Left ventricle myocardium inferior (tissue), 1 donor: ENCODE measurements around the gene ZNF628. TPM values are rescaled to one million over a fixed set of nuclear protein-coding genes. Genes with fewer than 3 reads are reported as not detected.

ENCODE experiments used
- DNase-seq: peaks from one replicate; pipeline ENCODE4 v3.0.0-alpha.2; 2020
- H3K27ac ChIP-seq: fragments of 200-600 bp; replicated peaks from 2 replicates; pipeline ENCODE4 v1.8.0; 2021
- H3K27me3 ChIP-seq: fragments of 200-600 bp; 2 replicates; pipeline ENCODE4 v1.8.0; 2021; ENCODE audit warnings: low read depth
- H3K36me3 ChIP-seq: fragments of 200-600 bp; 2 replicates; pipeline ENCODE4 v1.8.0; 2021
- H3K4me1 ChIP-seq: fragments of 200-600 bp; 2 replicates; pipeline ENCODE4 v1.8.0; 2021
- H3K4me3 ChIP-seq: fragments of 200-600 bp; 2 replicates; pipeline ENCODE4 v1.8.0; 2021; ENCODE audit warnings: mild to moderate bottlenecking, moderate library complexity
- H3K9me3 ChIP-seq: fragments of 200-600 bp; replicated peaks from 2 replicates; pipeline ENCODE4 v1.8.0; 2021
- intact Hi-C: fragments of 100-400 bp; cut with micrococcal nuclease; formaldehyde crosslinking; loops from one replicate; pipeline ENCODE4 v1.11.0; 2022
- total RNA-seq: library from RNA; stranded (reverse); fragmentation: NEBNext Ultra II Directional; extraction: Animal tissue kit (Norgen Biotek cat#: 25700); gene quantifications from one replicate; pipeline ENCODE4 v1.2.1, GENCODE V29; 2021
- TF ChIP-seq, protein P1 (sequence below): fragments of 200-600 bp; IDR thresholded peaks from 2 replicates; pipeline ENCODE4 v1.8.0; 2021; ENCODE audit warnings: antibody characterized with exemption, mild to moderate bottlenecking, borderline replicate concordance
- donor health status: DM: no; HTN: yes; CAD: no; lungs with severe emphysema.

ZNF628 gene
- total RNA-seq, 1 donor from 2014 or later: 5.4 TPM

- Histone ChIP-seq H3K36me3 (no peaks in the 10 kb centered on the region), H3K4me1 (peaks cover 13% of the 10 kb centered on the region), H3K4me3 (peak overlapping the region; percentile 37), H3K9me3 (no peaks in the 10 kb centered on the region), H3K27me3 (peaks cover 39% of the 10 kb centered on the region), H3K27ac (no peak overlapping the region)
- TF ChIP-seq, protein P1, sequence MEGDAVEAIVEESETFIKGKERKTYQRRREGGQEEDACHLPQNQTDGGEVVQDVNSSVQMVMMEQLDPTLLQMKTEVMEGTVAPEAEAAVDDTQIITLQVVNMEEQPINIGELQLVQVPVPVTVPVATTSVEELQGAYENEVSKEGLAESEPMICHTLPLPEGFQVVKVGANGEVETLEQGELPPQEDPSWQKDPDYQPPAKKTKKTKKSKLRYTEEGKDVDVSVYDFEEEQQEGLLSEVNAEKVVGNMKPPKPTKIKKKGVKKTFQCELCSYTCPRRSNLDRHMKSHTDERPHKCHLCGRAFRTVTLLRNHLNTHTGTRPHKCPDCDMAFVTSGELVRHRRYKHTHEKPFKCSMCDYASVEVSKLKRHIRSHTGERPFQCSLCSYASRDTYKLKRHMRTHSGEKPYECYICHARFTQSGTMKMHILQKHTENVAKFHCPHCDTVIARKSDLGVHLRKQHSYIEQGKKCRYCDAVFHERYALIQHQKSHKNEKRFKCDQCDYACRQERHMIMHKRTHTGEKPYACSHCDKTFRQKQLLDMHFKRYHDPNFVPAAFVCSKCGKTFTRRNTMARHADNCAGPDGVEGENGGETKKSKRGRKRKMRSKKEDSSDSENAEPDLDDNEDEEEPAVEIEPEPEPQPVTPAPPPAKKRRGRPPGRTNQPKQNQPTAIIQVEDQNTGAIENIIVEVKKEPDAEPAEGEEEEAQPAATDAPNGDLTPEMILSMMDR: no peak
- DNase-seq: no peak
- intact Hi-C loops: no loop called here
These were observed 24.3 kb upstream of the ZNF628 start for GRCh38 chr19:55451965-55452748.

DNA sequence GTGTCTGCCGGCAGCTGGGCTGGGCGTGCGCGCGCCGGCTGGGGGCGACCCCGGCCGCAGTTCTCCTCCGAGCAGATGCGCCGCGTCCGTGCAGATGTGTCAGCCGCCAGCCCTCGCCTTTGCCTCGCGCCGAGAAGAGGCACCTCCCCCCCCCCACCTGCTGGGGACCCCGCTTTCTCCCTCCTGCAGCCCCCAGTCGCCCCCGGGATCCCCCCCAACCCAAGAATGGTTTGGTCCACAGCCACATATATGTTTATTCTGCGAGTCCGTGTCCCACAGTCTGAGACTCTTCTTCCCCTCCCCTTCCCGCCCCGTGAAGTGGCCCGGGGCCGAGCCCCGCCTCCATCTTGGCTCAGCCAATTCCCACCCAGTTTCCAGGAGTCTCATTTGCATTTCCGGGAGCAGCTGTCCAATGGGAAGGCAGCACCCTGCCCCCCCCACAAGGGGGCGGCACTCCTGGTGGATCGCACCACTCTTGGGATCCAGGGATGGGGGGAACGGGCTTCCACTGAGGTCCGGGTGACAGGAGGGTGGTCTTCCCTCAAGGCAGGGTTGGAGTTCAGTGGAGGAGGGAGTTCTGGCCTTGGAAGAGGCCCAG is 23.6 kb upstream of the ZNF628 start:
- peak overlapping the region; percentile 37 for H3K4me3 ChIP-seq

DNA sequence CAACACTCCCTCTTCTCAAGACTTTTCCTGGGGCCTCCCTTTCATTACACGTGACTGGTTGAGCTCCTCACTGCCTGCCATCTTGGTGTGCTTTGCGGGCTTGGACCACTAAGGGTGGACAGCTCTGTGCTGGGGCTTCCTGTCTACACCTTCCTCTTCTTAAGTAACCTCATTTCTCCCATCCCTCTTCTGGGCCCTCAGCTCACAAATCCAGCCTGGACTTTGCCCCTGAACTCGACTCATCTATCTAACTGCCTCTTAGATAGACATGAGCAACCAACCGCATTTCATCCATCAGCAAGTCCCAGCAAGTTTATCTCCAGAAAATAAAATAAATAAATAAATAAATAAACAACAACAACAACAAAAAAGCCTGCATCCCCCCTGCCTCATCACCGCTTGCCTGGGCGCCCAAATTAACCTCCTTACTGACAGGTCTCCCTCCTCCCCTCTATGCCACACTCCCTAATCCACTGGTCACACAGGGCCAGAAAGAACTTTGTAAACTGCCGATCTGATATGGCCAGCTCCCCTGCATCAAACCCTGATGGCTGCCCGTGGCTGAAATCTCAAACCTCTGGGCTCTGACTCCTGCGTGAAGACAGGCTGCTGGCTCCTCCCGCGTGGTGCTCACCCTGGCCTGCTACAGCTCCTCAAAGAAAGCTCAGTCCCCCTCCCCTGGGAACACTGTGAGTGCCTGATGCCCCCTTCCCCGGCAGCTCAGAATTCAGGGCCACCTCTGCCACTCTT is 22.7 kb upstream of the ZNF628 start:
- Histone ChIP-seq H3K4me1 (peaks cover 13% of the 10 kb centered on the region), H3K36me3 (no peaks in the 10 kb centered on the region), H3K27me3 (peaks cover 36% of the 10 kb centered on the region), H3K27ac (no peak overlapping the region), H3K9me3 (no peaks in the 10 kb centered on the region), H3K4me3 (no peak overlapping the region)
- intact Hi-C loops: no loop called here
- TF ChIP-seq, protein P1: no peak
- DNase-seq: no peak

More for the DNA sequence above, 23.6 kb upstream of the ZNF628 start:
- TF ChIP-seq, protein P1: no peak
- Histone ChIP-seq H3K27me3 (peaks cover 36% of the 10 kb centered on the region), H3K27ac (no peak overlapping the region), H3K36me3 (no peaks in the 10 kb centered on the region), H3K4me1 (peaks cover 13% of the 10 kb centered on the region), H3K9me3 (no peaks in the 10 kb centered on the region)
- intact Hi-C loops: no loop called here
- DNase-seq: peak; percentile 66

- peaks cover 28% of the 10 kb centered on the region for H3K27me3 ChIP-seq
- intact Hi-C loops: no loop called here
- no peak for DNase-seq
These were observed 21.6 kb upstream of the ZNF628 start for GRCh38 chr19:55454787-55455243.

More at GRCh38 chr19:55454787-55455243, 21.6 kb upstream of the ZNF628 start:
- H3K36me3 ChIP-seq: no peaks in the 10 kb centered on the region
- H3K4me3 ChIP-seq: no peak overlapping the region
- H3K4me1 ChIP-seq: peaks cover 17% of the 10 kb centered on the region
- TF ChIP-seq, protein P1: peak; percentile 56
- no peaks in the 10 kb centered on the region for H3K9me3 ChIP-seq
- H3K27ac ChIP-seq: no peak overlapping the region
